Neural cell (in vitro differentiated cells): ENCODE measurements around the gene TCP11. TPM values are rescaled to one million over a fixed set of nuclear protein-coding genes. Genes with fewer than 3 reads are reported as not detected.

Experiments used
- H2AFZ ChIP-seq: fragments of 200-600, 300-800 bp; sonication (generic), shearing (Covaris generic); 2 replicates; pipeline ENCODE4 v1.6.0; 2014; ENCODE audit warnings: low read depth, mild to moderate bottlenecking, antibody characterized with exemption, low read length, moderate library complexity
- H3F3A ChIP-seq: fragments of 200-600 bp; shearing (Covaris generic); 2 replicates; pipeline ENCODE4 v1.6.1; 2016; ENCODE audit warnings: mild to moderate bottlenecking, moderate library complexity, mixed read lengths, antibody characterized with exemption, low read length; ENCODE audit not compliant: insufficient read depth, poor library complexity, severe bottlenecking
- H3K27ac ChIP-seq: fragments of 200-600, 300-800 bp; sonication (generic), shearing (Covaris generic); 2 replicates; pipeline ENCODE4 v1.5.1; 2014; ENCODE audit warnings: mild to moderate bottlenecking, low read length, moderate library complexity
- H3K27me3 ChIP-seq: fragments of 300-800, 200-600 bp; sonication (generic), shearing (Covaris generic); 2 replicates; pipeline ENCODE4 v1.6.0; 2014; ENCODE audit warnings: mild to moderate bottlenecking, low read depth, low read length, moderate library complexity; ENCODE audit not compliant: insufficient read depth
- H3K36me3 ChIP-seq: fragments of 300-800, 200-600 bp; sonication (generic), shearing (Covaris generic); 2 replicates; pipeline ENCODE4 v1.5.1; 2014; ENCODE audit warnings: mild to moderate bottlenecking, antibody characterized with exemption, low read length, moderate library complexity; ENCODE audit not compliant: insufficient read depth
- H3K4me2 ChIP-seq: fragments of 300-800, 200-600 bp; sonication (generic), shearing (Covaris generic); 2 replicates; pipeline ENCODE4 v1.6.0; 2014; ENCODE audit warnings: mild to moderate bottlenecking, low read length
- H3K4me3 ChIP-seq: fragments of 300-800, 200-600 bp; sonication (generic), shearing (Covaris generic); 2 replicates; pipeline ENCODE4 v1.5.1; 2014; ENCODE audit warnings: mild to moderate bottlenecking, low read length, moderate library complexity
- H3K79me2 ChIP-seq: fragments of 200-600 bp; shearing (Covaris generic); replicated peaks from 2 replicates; pipeline ENCODE4 v1.6.0; 2014; ENCODE audit warnings: mild to moderate bottlenecking, low read length, moderate library complexity; ENCODE audit not compliant: insufficient read depth
- H3K9ac ChIP-seq: fragments of 300-800, 200-600 bp; sonication (generic), shearing (Covaris generic); 2 replicates; pipeline ENCODE4 v1.6.1; 2016; ENCODE audit warnings: mild to moderate bottlenecking, low read length, mixed read lengths
- H3K9me2 ChIP-seq: fragments of 200-600 bp; shearing (Covaris generic); 2 replicates; pipeline ENCODE4 v1.6.1; 2016; ENCODE audit warnings: mild to moderate bottlenecking, low read length, mixed read lengths; ENCODE audit not compliant: insufficient read depth
- H3K9me3 ChIP-seq: fragments of 200-600, 300-800 bp; sonication (generic), shearing (Covaris generic); 2 replicates; pipeline ENCODE4 v1.6.1; 2016; ENCODE audit warnings: mild to moderate bottlenecking, mixed run types, low read length, moderate library complexity, mixed read lengths
- H4K20me1 ChIP-seq: fragments of 200-600 bp; shearing (Covaris generic); 2 replicates; pipeline ENCODE4 v1.6.1; 2016; ENCODE audit warnings: mild to moderate bottlenecking, mixed run types; ENCODE audit not compliant: insufficient read depth
- CTCF ChIP-seq: fragments of 450-650 bp; IDR thresholded peaks from 2 replicates; pipeline ENCODE4 v1.5.1; 2014; ENCODE audit warnings: antibody characterized with exemption, mild to moderate bottlenecking, moderate library complexity; ENCODE audit not compliant: poor library complexity, severe bottlenecking
- EP300 ChIP-seq: fragments of 450-650 bp; conservative IDR thresholded peaks from 2 replicates; pipeline ENCODE4 v1.6.1; 2014; ENCODE audit warnings: antibody characterized with exemption, mild to moderate bottlenecking, moderate library complexity; ENCODE audit not compliant: poor library complexity, severe bottlenecking
- EZH2 ChIP-seq: fragments of 200-600, 300-800 bp; shearing (Covaris generic), sonication (generic); IDR thresholded peaks from 2 replicates; pipeline ENCODE4 v1.6.1; 2014; ENCODE audit warnings: antibody characterized with exemption, low read length, borderline replicate concordance, mild to moderate bottlenecking; ENCODE audit not compliant: insufficient read depth, poor library complexity, severe bottlenecking
- MXI1 ChIP-seq: fragments of 450-650 bp; conservative IDR thresholded peaks from 2 replicates; pipeline ENCODE4 v1.6.1; 2014; ENCODE audit warnings: antibody characterized with exemption, mild to moderate bottlenecking; ENCODE audit not compliant: poor library complexity, severe bottlenecking
- POLR2AphosphoS5 ChIP-seq: IDR thresholded peaks from 2 replicates; pipeline ENCODE4 v1.6.1; 2012
- RAD21 ChIP-seq: fragments of 450-650 bp; conservative IDR thresholded peaks from 2 replicates; pipeline ENCODE4 v1.6.1; 2014; ENCODE audit warnings: antibody characterized with exemption, mild to moderate bottlenecking, moderate library complexity
- REST ChIP-seq: IDR thresholded peaks from 2 replicates; pipeline ENCODE4 v1.6.1; 2012; ENCODE audit warnings: borderline replicate concordance
- SMC3 ChIP-seq: fragments of 450-650 bp; conservative IDR thresholded peaks from 2 replicates; pipeline ENCODE4 v1.6.1; 2014; ENCODE audit warnings: antibody characterized with exemption, mild to moderate bottlenecking, moderate library complexity; ENCODE audit not compliant: poor library complexity
- TAF1 ChIP-seq: IDR thresholded peaks from 2 replicates; pipeline ENCODE4 v1.6.1; 2012; ENCODE audit warnings: low read depth
- polyA plus RNA-seq: library from polyadenylated mRNA; depleted of rRNA; stranded (reverse); fragments of >200 nt; gene quantifications from 2 replicates; pipeline ENCODE4 v1.2.3, GENCODE V29; 2014

The TCP11 gene
- polyA plus RNA-seq, 1 donor from 2014 or later: not detected

GRCh38 chr6:35080821-35081425 is 60.2 kb downstream of the TCP11 start:
- H3K9me2 ChIP-seq: no peaks in the 10 kb centered on the region
- no peaks in the 10 kb centered on the region for H3K79me2 ChIP-seq
- no peak overlapping the region for H3K27ac ChIP-seq
- H2AFZ ChIP-seq: no peak overlapping the region
- H3K9me3 ChIP-seq: no peaks in the 10 kb centered on the region
- TF ChIP-seq POLR2AphosphoS5 (no peak), REST (no peak), RAD21 (no peak), EP300 (no peak), CTCF (no peak), TAF1 (no peak), EZH2 (no peak), MXI1 (no peak)
- H3K4me3 ChIP-seq: no peak overlapping the region
- H3K9ac ChIP-seq: no peak overlapping the region
- H4K20me1 ChIP-seq: no peaks in the 10 kb centered on the region
- H3K27me3 ChIP-seq: no peaks in the 10 kb centered on the region
- no peaks in the 10 kb centered on the region for H3K36me3 ChIP-seq
- H3K4me2 ChIP-seq: no peak overlapping the region
- no peaks in the 10 kb centered on the region for H3F3A ChIP-seq

GRCh38 chr6:35080016-35080680 is 61.0 kb downstream of the TCP11 start:
- Histone ChIP-seq H3F3A (no peaks in the 10 kb centered on the region), H3K27ac (no peak overlapping the region), H3K4me3 (no peak overlapping the region), H4K20me1 (no peaks in the 10 kb centered on the region), H2AFZ (no peak overlapping the region), H3K27me3 (no peaks in the 10 kb centered on the region), H3K9me2 (no peaks in the 10 kb centered on the region), H3K9ac (no peak overlapping the region), H3K79me2 (no peaks in the 10 kb centered on the region), H3K4me2 (no peak overlapping the region), H3K36me3 (no peaks in the 10 kb centered on the region), H3K9me3 (no peaks in the 10 kb centered on the region)
- TF ChIP-seq POLR2AphosphoS5 (no peak), CTCF (no peak), TAF1 (no peak), MXI1 (no peak), RAD21 (no peak), REST (no peak), SMC3 (no peak), EP300 (no peak), EZH2 (no peak)
